OCI-LY7 (cell line): ENCODE results near the gene UBE3D.

ENCODE experiments used
- CTCF ChIP-seq: fragments of 200-600 bp; sonication (generic); conservative IDR thresholded peaks from 2 replicates; pipeline ENCODE4 v1.5.1; 2014; ENCODE audit warnings: mild to moderate bottlenecking, antibody characterized with exemption, low read length, moderate library complexity, mixed read lengths
- EZH2phosphoT487 ChIP-seq: fragments of 200-600 bp; sonication (generic); IDR thresholded peaks from 2 replicates; pipeline ENCODE4 v1.6.1; 2018; ENCODE audit warnings: low read depth, borderline replicate concordance, mild to moderate bottlenecking, mixed run types, antibody characterized with exemption, low read length, moderate library complexity, mixed read lengths

GRCh38 chr6:83097675-83098074 is 32.0 kb upstream of the UBE3D start:
- TF ChIP-seq CTCF (no peak), EZH2phosphoT487 (no peak)
